H1 (cell line): ENCODE results near the gene UGT1A10. TPM values are rescaled to one million over a fixed set of nuclear protein-coding genes. Genes with fewer than 3 reads are reported as not detected.

ENCODE experiments used
- BCL11A ChIP-seq, 2 experiments: IDR thresholded peaks; one replicate each; pipeline ENCODE4 v1.6.1; 2011; ENCODE audit warnings: low read depth in 2 of 2, low read length in 2 of 2, mild to moderate bottlenecking in 2 of 2
- NRF1 ChIP-seq: IDR thresholded peaks from 2 replicates; pipeline ENCODE4 v1.6.1; 2011; ENCODE audit warnings: mild to moderate bottlenecking, low read depth, low read length, improper control_type of control experiment
- SP1 ChIP-seq: IDR thresholded peaks from 2 replicates; pipeline ENCODE4 v1.6.1; 2011; ENCODE audit warnings: low read depth, low read length
- TBP ChIP-seq: IDR thresholded peaks from 2 replicates; pipeline ENCODE4 v1.6.1; 2011; ENCODE audit warnings: low read depth, low read length, improper control_type of control experiment
- polyA plus RNA-seq, 7 experiments: library from polyadenylated mRNA; depleted of rRNA in 3 of 7; stranded (reverse) in 5 of 7; unstranded in 2 of 7; fragments of >200 nt in 5 of 7; fragments of 200-250 nt in 2 of 7; gene quantifications; 1 replicate in 5 of 7; 2 replicates in 1 of 7; 4 replicates in 1 of 7; pipeline versions ENCODE4 v1.2.1 to v1.2.3, GENCODE V29; 2011 to 2013; ENCODE audit warnings: missing spikeins in 2 of 7, mixed read lengths in 2 of 7
- total RNA-seq: library from RNA; stranded (reverse); fragmentation: NEBNext Ultra II Directional; extraction: Animal tissue kit (Norgen Biotek cat#: 25700); gene quantifications from 2 replicates; pipeline ENCODE4 v1.2.1, GENCODE V29; 2021

Gene UGT1A10
- total and polyA plus RNA-seq, 2 of the 8 experiments (the other 6 are each of a cell fraction or from before 2014, with no cell fraction given): not detected

GRCh38 chr2:233756429-233757081, 120.3 kb downstream of the UGT1A10 start (continued):
- no peak for TF ChIP-seq NRF1
- TF ChIP-seq BCL11A (IDR thresholded peaks at IDR 0.05; ENCODE audit: low read depth in 2 of 2, low read length in 2 of 2): no peak
- TF ChIP-seq SP1: no peak
- TF ChIP-seq TBP: no peak
